IPS-18a (cell line): Measurements from ENCODE around the gene EPN1.
A peak's percentile ranks its signal among the peaks of the same experiment; 100 is the strongest.

Source experiments
- H3K27ac ChIP-seq: one replicate; pipeline ENCODE4 v1.5.1; 2013; ENCODE audit warnings: low read length
- H3K27me3 ChIP-seq: one replicate; pipeline ENCODE4 v1.6.1; 2013; ENCODE audit warnings: mild to moderate bottlenecking, low read length; ENCODE audit not compliant: control insufficient read depth, insufficient read depth
- H3K36me3 ChIP-seq: one replicate; pipeline ENCODE4 v1.6.1; 2013; ENCODE audit warnings: low read depth, low read length; ENCODE audit not compliant: control insufficient read depth
- H3K4me1 ChIP-seq: one replicate; pipeline ENCODE4 v1.6.1; 2013; ENCODE audit warnings: low read depth, low read length; ENCODE audit not compliant: control insufficient read depth
- H3K4me3 ChIP-seq: one replicate; pipeline ENCODE4 v1.5.1; 2013; ENCODE audit warnings: low read length
- H3K9ac ChIP-seq: one replicate; pipeline ENCODE4 v1.6.1; 2013; ENCODE audit warnings: mild to moderate bottlenecking, low read length, moderate library complexity
- H3K9me3 ChIP-seq: one replicate; pipeline ENCODE4 v1.6.1; 2013; ENCODE audit warnings: low read depth, low read length; ENCODE audit not compliant: control insufficient read depth

The EPN1 gene

DNA sequence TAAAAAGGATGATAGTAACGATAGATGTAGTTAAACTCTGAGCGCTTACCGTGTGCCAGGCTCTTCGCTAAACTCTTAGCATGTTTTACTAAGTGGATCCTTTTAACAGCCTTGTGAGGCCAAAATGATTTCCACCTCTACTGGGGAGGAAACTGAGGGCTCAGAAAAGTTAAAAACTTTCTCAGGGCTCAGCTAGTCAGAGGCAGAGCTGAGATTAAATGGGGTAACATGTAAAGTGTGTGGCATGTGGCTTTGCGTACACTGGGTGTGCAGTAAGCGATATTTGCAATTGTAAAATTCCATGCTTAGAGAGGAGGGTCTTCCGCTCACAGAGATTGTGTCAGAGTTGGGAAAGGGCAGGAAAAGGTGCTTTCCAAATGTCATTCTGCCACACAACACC, 18.5 kb upstream of the EPN1 start:
- no peaks in the 10 kb centered on the region for H3K9me3 ChIP-seq
- no peak overlapping the region for H3K27ac ChIP-seq
- H3K9ac ChIP-seq = peak overlapping the region; percentile 99
- H3K4me3 ChIP-seq = peak overlapping the region; percentile 99
- no peaks in the 10 kb centered on the region for H3K27me3 ChIP-seq
- H3K36me3 ChIP-seq = peaks cover 12% of the 10 kb centered on the region
- peaks cover 7% of the 10 kb centered on the region for H3K4me1 ChIP-seq

DNA sequence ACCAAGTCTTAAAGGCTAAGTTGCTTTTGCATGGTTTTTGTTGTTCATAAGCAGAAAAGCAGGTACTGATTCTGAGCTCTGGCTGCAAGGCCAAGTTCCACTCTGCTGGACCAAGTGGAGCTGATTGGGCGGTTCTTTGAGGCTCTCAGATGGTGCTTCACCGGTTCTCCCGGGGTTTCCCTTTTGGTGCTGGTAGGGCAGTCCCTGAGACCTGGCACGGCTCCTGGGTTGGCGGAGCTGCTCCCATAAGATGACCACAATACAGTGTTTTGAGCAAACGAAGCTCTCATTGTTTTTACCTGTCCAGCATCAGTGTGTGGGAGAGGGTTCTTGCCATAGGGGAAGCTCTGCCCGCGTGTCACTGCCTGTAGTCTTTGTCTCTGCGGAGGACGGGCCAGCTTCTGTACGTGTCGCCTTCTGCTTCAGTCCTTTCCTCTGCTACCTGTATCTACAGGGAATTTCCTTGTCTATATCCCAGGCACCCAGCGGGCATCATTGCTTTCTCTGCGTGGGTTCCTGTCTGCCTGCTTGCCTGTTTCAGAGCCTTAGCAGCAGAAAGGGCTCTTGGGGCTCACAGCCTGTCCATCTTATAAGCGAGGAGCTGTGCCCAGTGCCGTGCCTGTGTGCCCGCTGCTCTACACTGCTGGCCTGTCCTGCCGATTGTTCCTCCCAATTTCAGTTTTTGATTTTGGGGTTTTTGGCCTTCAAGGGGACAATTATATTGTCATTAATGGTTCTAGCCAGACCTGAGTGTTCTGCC, 17.9 kb upstream of the EPN1 start:
- peaks cover 7% of the 10 kb centered on the region for H3K4me1 ChIP-seq
- H3K36me3 ChIP-seq = peaks cover 18% of the 10 kb centered on the region
- no peaks in the 10 kb centered on the region for H3K9me3 ChIP-seq
- no peak overlapping the region for H3K27ac ChIP-seq
- no peaks in the 10 kb centered on the region for H3K27me3 ChIP-seq
- H3K9ac ChIP-seq = peak overlapping the region; percentile 99
- peak overlapping the region; percentile 99 for H3K4me3 ChIP-seq

DNA sequence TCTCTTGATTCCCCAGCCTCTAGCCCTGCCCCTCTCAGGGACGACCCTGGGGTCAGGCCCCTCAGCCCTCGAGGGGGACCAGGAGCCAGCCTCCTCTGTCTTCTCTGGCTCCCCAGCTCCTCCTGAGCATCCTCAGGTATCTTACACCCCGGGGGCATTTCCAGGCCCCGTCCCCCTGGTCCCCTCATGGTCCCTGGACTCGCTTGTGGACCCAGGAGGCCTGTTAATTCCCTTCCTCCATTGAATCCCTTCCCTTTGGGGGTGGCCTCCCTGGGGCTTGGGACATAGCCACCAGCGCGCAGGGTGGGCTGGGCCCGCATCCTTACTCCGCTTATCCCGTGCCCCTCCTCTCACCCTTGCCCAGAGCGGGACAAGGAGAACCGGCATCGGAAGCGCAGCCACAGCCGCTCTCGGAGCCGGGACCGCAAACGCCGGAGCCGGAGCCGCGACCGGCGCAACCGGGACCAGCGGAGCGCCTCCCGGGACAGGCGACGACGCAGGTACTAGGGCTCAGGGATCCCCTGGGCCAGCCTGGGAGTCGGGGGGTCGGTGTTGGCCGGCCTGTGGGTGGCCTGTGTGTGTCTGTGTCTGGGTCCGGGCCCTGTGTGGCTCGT, 16.1 kb upstream of the EPN1 start:
- no peak overlapping the region for H3K9ac ChIP-seq
- H3K27ac ChIP-seq = no peak overlapping the region
- H3K4me3 ChIP-seq = no peak overlapping the region
- H3K27me3 ChIP-seq = no peaks in the 10 kb centered on the region
- H3K4me1 ChIP-seq = peaks cover 7% of the 10 kb centered on the region
- no peaks in the 10 kb centered on the region for H3K9me3 ChIP-seq
- H3K36me3 ChIP-seq = peaks cover 33% of the 10 kb centered on the region

DNA sequence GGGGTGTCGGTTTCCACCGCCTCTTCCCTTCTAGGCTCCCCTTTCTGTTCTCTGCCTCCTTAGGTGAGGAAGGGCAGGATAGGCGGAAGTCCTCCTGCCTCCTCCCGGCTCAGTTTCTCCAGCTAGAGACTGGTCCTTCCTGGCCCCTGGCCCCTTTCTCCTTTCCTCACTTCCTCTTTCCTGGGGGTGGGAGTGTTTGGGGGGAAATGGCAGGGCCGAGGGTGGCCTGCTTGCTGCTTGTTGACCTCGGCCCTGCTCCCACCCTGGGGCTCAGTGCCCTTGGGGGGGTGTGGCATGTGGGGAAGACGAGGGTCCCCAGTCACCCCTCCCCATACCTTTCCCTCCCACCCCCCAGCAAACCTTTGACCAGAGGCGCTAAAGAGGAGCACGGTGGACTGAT, 15.2 kb upstream of the EPN1 start:
- Histone ChIP-seq H3K4me1 (peaks cover 7% of the 10 kb centered on the region), H3K27ac (no peak overlapping the region), H3K9ac (no peak overlapping the region), H3K27me3 (no peaks in the 10 kb centered on the region), H3K4me3 (no peak overlapping the region), H3K9me3 (no peaks in the 10 kb centered on the region), H3K36me3 (peaks cover 41% of the 10 kb centered on the region)

DNA sequence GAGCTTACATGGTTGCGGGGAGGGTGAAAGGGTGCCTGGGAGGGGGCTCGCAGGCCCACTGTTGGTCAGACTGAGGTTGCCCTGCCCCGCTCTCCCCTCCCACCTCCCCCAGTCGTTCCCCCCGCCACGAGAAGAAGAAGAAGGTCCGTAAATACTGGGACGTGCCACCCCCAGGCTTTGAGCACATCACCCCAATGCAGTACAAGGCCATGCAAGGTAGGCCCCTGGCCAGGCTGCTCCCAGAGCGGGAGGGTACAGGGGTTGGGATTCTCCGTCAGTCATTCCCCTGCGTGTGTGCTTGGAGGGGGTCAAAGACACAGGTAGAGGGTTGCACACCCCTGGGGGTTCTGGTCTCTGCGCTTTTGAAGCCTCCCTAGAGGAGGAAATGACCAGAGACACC, 14.6 kb upstream of the EPN1 start:
- Histone ChIP-seq H3K27ac (no peak overlapping the region), H3K36me3 (peaks cover 46% of the 10 kb centered on the region), H3K9ac (no peak overlapping the region), H3K4me1 (peaks cover 7% of the 10 kb centered on the region), H3K27me3 (no peaks in the 10 kb centered on the region), H3K9me3 (no peaks in the 10 kb centered on the region), H3K4me3 (no peak overlapping the region)

DNA sequence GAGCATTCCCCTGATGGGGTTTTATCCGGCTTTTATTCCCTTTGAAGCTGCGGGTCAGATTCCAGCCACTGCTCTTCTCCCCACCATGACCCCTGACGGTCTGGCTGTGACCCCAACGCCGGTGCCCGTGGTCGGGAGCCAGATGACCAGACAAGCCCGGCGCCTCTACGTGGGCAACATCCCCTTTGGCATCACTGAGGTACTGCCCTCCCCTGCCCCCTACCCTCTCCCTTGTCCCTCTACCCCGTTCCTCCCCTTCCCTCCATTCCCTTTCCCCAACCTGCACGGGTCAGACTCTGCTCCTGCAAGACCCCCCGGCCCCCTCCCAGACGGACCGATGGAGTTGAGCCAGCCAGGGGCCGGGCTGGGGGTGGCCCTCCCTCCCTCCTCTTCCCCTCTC, 14.0 kb upstream of the EPN1 start:
- H3K27me3 ChIP-seq = no peaks in the 10 kb centered on the region
- H3K4me1 ChIP-seq = peaks cover 7% of the 10 kb centered on the region
- H3K36me3 ChIP-seq = peaks cover 52% of the 10 kb centered on the region
- H3K4me3 ChIP-seq = no peak overlapping the region
- no peak overlapping the region for H3K9ac ChIP-seq
- no peak overlapping the region for H3K27ac ChIP-seq
- no peaks in the 10 kb centered on the region for H3K9me3 ChIP-seq

DNA sequence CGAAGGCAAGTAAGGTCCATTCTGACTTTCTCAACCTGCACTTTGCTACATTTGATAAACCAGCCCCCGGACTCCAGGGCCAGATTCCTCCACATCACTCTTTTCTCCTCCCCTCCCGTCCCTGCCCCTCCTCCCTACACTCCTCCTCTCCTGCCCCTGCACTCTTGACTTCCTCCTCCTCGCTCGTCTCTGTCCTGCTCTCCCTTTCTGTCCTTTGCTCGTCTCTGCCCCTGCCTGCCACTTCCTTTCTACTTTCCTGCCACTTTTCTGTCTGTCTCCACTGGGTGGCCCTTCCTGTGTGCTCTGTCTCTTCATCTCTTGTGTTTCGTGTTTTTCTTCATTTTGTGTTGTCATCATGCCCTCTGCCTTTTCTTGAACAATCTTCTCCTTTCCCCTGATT, 13.2 kb upstream of the EPN1 start:
- no peak overlapping the region for H3K27ac ChIP-seq
- H3K4me3 ChIP-seq = no peak overlapping the region
- no peak overlapping the region for H3K9ac ChIP-seq
- no peaks in the 10 kb centered on the region for H3K27me3 ChIP-seq
- peaks cover 60% of the 10 kb centered on the region for H3K36me3 ChIP-seq
- H3K4me1 ChIP-seq = peaks cover 3% of the 10 kb centered on the region
- no peaks in the 10 kb centered on the region for H3K9me3 ChIP-seq

DNA sequence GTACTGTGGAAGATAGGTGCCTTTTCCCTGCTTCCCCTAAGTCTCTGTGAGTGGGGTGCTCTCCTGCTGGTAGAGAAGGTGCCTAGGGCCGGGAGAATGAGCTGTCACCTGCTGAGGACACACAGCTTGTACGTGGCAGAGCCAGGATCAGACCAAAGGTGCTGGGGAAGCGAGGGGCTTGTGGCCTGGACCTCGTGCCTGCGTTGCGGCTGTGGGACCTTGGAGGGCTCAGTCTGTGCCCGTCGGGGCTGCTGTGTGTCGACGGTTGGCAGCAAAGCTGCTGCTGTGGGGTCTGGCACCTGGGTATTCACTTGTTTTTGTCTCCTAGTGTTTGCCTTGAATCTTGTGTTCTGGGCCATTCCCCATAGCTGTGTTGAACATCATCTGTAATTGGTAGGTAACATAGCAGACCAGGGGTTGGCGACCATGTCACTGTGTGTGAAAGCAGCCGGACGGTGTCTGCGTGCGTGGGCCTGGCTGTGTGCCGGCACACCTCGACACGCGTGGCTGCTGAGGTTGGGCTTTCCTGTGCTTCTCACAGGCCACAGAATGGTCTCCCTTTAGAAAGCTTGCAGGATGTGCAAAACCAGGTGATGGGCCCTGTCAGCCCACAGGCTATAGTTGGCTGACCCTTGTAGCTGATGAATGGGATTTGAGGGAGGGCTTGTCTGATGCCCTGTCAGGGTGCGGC, 11.0 kb upstream of the EPN1 start:
- Histone ChIP-seq H3K27me3 (no peaks in the 10 kb centered on the region), H3K9me3 (no peaks in the 10 kb centered on the region), H3K4me3 (no peak overlapping the region), H3K9ac (no peak overlapping the region), H3K36me3 (peaks cover 81% of the 10 kb centered on the region), H3K27ac (no peak overlapping the region), H3K4me1 (no peaks in the 10 kb centered on the region)

DNA sequence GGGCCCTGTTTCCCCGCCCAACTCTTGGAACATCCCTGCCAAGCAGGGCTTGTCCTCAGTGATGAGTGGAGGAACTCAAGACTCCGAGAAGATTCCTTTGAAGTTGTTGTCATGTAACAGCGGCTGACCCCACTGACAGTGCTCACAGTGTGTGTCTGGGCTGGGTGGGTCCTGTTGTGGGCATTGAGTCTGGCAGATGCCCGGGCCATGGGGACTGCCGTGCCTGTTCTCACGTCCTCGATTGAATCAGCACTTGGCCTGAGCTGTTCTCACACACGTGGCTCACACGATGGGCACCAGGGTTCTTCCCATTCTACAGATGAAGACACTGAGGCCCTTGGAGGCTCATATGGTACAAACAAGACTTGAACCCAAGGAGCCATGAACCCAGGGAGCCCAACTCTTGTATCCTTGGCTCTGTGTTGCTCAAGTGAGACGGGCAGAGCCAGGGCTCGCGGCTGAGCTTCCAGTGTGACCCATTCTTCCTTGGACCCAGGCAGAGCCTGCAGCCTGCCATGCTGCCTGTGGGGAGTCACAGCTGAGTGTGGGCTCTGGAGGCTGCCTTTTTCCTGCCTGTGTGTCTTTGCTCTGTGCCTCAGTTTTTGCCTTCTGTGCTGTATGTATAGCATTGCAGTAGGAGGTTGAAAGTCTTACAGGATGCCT, 8.6 kb upstream of the EPN1 start:
- H3K4me3 ChIP-seq = no peak overlapping the region
- H3K4me1 ChIP-seq = no peaks in the 10 kb centered on the region
- H3K9me3 ChIP-seq = no peaks in the 10 kb centered on the region
- no peak overlapping the region for H3K27ac ChIP-seq
- peaks cover 85% of the 10 kb centered on the region for H3K36me3 ChIP-seq
- no peak overlapping the region for H3K9ac ChIP-seq
- H3K27me3 ChIP-seq = no peaks in the 10 kb centered on the region

DNA sequence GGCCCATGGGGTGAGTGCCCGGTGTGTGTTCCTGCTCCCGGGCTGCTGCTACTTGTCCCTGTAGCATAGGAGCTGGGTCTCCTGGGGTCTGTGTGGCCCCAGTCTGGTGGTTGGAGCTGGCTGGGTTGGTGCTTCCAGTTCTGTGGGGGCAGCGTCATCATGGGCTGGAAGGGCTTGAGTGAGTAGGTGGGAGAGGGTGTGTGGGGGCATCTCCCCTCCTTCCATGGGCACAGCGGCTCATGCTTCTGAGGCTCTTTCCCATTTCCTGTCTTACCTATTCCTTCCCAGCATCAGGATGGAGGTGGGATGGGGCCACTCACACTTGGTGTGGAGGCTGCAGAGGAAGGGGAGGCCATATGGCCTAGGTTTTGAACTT, 8.0 kb upstream of the EPN1 start:
- Histone ChIP-seq H3K36me3 (peaks cover 79% of the 10 kb centered on the region), H3K27ac (no peak overlapping the region), H3K27me3 (no peaks in the 10 kb centered on the region), H3K4me3 (no peak overlapping the region), H3K9ac (no peak overlapping the region), H3K9me3 (no peaks in the 10 kb centered on the region), H3K4me1 (peaks cover under 1% of the 10 kb centered on the region)

DNA sequence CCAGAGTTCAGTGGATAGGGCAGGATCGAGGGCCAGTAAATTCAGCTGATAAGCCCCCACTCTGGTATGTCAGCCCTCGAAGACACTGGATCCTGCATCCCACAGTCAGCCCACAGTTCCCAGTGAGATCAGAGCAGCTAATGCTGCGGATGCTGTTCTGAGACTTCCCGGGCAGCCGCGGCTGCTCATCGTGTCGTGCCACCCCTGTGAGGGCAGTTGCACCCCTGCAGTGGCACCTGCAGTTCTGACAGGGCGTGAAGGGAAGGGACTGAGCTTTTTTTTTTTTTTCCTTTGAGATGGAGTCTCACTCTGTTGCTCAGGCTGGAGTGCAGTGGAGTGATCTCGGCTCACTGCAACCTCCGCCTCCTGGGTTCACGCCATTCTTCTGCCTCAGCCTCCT, 7.5 kb upstream of the EPN1 start:
- Histone ChIP-seq H3K36me3 (peaks cover 78% of the 10 kb centered on the region), H3K27me3 (no peaks in the 10 kb centered on the region), H3K4me1 (peaks cover 5% of the 10 kb centered on the region), H3K9ac (no peak overlapping the region), H3K27ac (no peak overlapping the region), H3K9me3 (no peaks in the 10 kb centered on the region), H3K4me3 (no peak overlapping the region)
